Fibroblast of the aortic adventitia (primary cell): ENCODE results near the gene PRMT6. TPM values are rescaled to one million over a fixed set of nuclear protein-coding genes. Genes with fewer than 3 reads are reported as not detected.
"Not testable (repeated sequence)": the region's sequence is repeated elsewhere in the genome, so short reads cannot be mapped to it uniquely, and the experiment has no call there.

ENCODE experiments used
- DNase-seq: peaks from one replicate; pipeline ENCODE4 v3.0.0-alpha.2; 2010; ENCODE audit warnings: low read depth
- H3K4me3 ChIP-seq: 2 replicates; pipeline ENCODE4 v1.5.1; 2011; ENCODE audit warnings: low read depth, mild to moderate bottlenecking, control low read depth, low read length, moderate library complexity
- total RNA-seq: library from RNA; depleted of rRNA; stranded (reverse); fragments of >200 nt; gene quantifications from 2 replicates; pipeline ENCODE4 v1.2.3, GENCODE V29; 2012; ENCODE audit warnings: low replicate concordance
- TF ChIP-seq, protein P1 (sequence below): IDR thresholded peaks from 2 replicates; pipeline ENCODE4 v1.5.1; 2011; ENCODE audit warnings: mild to moderate bottlenecking, low read length, control low read depth, inconsistent platforms; ENCODE audit not compliant: insufficient read depth

Gene PRMT6
- total RNA-seq, 1 donor = 18.3 TPM

DNA sequence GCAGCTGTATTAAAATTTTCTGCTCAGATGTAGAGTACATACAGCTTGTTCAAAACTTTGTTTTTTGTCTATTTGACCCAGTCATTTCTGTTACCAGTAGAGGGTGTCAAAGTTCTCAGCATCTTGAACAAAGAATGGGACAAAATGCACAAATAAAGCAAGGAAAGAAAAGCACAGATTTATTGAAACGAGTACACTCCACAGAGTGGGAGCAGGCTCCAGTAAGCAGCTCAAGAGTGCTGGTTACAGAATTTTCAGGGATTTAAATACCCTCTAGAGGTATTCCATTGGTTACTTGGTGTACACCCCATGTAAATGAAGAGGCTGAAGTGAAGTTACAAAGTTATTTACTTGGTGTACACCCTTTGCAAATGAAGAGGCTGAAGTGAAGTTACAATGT lies 8.9 kb upstream of the PRMT6 start:
- no peak overlapping the region for H3K4me3 ChIP-seq
- TF ChIP-seq, protein P1, sequence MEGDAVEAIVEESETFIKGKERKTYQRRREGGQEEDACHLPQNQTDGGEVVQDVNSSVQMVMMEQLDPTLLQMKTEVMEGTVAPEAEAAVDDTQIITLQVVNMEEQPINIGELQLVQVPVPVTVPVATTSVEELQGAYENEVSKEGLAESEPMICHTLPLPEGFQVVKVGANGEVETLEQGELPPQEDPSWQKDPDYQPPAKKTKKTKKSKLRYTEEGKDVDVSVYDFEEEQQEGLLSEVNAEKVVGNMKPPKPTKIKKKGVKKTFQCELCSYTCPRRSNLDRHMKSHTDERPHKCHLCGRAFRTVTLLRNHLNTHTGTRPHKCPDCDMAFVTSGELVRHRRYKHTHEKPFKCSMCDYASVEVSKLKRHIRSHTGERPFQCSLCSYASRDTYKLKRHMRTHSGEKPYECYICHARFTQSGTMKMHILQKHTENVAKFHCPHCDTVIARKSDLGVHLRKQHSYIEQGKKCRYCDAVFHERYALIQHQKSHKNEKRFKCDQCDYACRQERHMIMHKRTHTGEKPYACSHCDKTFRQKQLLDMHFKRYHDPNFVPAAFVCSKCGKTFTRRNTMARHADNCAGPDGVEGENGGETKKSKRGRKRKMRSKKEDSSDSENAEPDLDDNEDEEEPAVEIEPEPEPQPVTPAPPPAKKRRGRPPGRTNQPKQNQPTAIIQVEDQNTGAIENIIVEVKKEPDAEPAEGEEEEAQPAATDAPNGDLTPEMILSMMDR = peak; percentile 3
- DNase-seq = no peak

DNA sequence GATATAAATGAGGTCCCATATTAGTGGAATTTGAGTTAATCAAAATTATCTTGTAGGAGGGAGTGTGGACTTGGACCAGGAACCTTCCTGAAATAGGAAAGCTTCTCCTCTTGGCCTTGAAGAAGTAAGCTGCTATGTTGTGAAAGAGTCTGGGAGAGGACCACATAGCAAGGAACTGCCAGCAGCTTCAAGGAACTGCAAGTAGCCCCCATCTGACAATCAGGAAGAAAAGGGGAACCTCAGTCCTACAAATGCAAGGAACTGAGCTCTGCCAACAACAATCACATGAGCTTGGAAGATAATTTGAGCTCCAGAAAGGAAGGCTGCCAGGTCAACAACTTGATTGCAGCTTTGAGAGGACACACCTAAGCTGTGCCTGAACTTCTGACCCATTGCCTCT lies 8.2 kb upstream of the PRMT6 start:
- no peak overlapping the region for H3K4me3 ChIP-seq
- TF ChIP-seq, protein P1 = no peak

DNA sequence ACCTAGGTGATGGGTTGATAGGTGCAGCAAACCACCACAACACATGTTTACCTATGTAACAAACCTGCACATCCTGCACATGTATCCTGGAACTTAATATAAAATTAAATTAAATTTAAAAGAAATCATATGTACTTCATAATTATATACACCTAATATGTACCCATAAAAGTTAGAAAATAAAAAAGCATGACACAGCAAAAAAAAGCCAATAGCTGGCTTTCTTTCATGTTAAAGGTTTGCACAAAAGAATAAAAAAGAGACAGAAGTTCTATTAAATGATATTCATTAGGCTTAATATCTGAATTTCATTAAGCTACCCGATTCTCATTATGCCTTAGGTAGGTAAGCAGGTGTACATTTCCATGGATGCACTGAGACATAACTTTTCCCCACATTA lies 5.2 kb upstream of the PRMT6 start:
- TF ChIP-seq, protein P1 = no peak
- no peak for DNase-seq
- H3K4me3 ChIP-seq = no peak overlapping the region

More for the DNA sequence above, 8.2 kb upstream of the PRMT6 start:
- DNase-seq = no peak

DNA sequence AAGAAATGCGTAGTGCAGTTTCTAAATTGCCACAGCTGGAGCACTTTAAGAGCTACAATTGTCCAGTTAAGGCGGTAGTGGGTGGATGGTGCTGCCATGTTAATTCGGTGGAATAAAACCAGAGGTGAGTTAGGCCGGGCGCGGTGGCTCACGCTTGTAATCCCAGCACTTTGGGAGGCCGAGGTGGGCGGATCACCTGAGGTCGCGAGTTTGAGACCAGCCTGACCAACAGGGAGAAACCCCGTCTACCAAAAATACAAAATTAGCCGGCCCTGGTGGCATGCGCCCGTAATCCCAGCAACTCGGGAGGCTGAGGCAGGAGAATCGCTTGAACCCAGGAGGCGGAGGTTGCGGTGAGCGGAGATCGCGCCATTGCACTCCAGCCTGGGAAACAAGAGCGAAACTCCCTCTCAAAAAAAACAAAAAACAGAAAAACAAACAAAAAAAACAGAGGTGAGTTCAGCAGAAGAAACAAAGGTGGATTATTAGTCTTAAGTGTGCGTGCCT lies 502 bp upstream of the PRMT6 start:
- H3K4me3 ChIP-seq = peak overlapping the region; percentile 93
- DNase-seq = not testable (repeated sequence)

DNA sequence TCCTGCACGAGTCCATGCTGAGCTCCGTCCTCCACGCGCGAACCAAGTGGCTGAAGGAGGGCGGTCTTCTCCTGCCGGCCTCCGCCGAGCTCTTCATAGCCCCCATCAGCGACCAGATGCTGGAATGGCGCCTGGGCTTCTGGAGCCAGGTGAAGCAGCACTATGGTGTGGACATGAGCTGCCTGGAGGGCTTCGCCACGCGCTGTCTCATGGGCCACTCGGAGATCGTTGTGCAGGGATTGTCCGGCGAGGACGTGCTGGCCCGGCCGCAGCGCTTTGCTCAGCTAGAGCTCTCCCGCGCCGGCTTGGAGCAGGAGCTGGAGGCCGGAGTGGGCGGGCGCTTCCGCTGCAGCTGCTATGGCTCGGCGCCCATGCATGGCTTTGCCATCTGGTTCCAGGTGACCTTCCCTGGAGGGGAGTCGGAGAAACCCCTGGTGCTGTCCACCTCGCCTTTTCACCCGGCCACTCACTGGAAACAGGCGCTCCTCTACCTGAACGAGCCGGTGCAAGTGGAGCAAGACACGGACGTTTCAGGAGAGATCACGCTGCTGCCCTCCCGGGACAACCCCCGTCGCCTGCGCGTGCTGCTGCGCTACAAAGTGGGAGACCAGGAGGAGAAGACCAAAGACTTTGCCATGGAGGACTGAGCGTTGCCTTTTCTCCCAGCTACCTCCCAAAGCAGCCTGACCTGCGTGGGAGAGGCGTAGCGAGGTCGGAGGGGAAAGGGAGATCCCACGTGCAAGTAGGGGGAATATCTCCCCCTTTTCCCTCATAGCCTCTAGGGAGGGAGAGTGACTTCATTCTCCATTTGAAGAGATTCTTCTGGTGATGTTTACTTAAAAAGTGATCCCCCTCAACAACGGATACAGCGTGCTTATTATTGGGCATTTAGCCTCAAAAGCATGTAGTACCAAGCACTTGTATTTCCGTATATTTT lies 991 bp downstream of the PRMT6 start:
- peak overlapping the region; percentile 93 for H3K4me3 ChIP-seq
- TF ChIP-seq, protein P1 = no peak
- DNase-seq = peak; percentile 39

DNA sequence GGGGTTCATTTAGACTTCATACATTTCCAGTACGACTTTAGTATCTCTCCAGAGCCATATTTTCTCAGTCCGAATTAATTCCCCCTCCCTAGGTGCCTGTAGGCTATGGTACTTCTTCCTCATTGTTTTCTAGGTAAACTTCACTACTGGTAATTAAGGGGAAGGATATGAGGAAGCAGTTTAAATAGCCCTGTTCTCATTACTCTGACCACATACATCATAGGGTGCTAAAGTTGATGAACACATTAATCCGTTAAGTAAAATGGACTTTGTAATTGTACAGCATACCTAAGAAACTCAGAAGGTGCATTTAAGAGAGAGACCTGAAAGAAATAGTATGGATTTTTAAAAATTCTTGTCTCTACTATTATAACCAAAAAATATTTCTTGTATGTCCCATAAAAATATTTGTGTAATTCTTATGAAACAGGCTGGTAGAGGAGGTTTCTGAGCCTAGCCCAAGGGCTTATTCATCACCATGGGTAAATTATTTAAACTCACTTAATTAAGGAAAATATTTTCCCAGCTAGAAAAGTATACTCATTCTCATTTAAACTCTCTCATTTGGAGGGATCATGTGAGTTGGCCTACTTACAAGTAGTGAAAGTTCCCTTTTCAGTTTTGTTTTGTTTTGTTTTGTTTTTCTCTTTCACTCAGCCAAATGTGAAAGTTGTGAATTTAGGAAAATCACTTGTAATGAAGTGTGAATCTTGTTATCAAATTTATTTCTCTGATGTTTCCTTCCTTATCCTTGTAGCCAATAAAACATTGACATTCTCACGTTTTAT lies 2.0 kb downstream of the PRMT6 start:
- H3K4me3 ChIP-seq = peak overlapping the region; percentile 93
- DNase-seq = no peak

More for the DNA sequence above, 2.0 kb downstream of the PRMT6 start:
- TF ChIP-seq, protein P1 = no peak
